ENCODE measurements around the gene CHCHD6. TPM values are rescaled to one million over a fixed set of nuclear protein-coding genes. Genes with fewer than 3 reads are reported as not detected.

The CHCHD6 gene
- total RNA-seq, 4 donors from 2014 or later: 13.4 to 22.0 (median 16.1) TPM

DNA sequence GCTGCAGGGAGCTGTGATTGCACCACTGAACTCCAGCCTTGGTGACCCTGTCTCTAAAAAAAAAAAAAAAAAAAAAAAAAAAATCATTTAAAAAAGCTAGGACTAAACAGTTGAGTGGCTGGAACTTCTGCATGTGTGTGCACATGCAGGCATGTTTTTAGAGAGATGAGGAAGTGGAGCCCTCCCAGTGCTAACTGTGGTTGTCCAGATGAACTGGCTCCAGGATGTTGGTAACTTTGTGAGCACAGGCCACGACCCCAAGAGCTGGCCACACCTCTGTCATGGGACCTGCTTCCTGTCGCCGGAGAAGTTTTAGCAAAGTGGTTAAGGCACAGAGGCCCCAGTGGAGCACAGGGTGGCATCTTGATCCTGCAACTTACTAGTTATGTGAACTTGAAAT, 27.0 kb downstream of the CHCHD6 start:
- TF ChIP-seq, protein P1, sequence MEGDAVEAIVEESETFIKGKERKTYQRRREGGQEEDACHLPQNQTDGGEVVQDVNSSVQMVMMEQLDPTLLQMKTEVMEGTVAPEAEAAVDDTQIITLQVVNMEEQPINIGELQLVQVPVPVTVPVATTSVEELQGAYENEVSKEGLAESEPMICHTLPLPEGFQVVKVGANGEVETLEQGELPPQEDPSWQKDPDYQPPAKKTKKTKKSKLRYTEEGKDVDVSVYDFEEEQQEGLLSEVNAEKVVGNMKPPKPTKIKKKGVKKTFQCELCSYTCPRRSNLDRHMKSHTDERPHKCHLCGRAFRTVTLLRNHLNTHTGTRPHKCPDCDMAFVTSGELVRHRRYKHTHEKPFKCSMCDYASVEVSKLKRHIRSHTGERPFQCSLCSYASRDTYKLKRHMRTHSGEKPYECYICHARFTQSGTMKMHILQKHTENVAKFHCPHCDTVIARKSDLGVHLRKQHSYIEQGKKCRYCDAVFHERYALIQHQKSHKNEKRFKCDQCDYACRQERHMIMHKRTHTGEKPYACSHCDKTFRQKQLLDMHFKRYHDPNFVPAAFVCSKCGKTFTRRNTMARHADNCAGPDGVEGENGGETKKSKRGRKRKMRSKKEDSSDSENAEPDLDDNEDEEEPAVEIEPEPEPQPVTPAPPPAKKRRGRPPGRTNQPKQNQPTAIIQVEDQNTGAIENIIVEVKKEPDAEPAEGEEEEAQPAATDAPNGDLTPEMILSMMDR (IDR thresholded peaks at IDR 0.05): no peak
- TF ChIP-seq POLR2AphosphoS5 (IDR thresholded peaks at IDR 0.05) (no peak), EP300 (IDR thresholded peaks at IDR 0.05) (no peak), POLR2A (IDR thresholded peaks at IDR 0.05) (no peak)

DNA sequence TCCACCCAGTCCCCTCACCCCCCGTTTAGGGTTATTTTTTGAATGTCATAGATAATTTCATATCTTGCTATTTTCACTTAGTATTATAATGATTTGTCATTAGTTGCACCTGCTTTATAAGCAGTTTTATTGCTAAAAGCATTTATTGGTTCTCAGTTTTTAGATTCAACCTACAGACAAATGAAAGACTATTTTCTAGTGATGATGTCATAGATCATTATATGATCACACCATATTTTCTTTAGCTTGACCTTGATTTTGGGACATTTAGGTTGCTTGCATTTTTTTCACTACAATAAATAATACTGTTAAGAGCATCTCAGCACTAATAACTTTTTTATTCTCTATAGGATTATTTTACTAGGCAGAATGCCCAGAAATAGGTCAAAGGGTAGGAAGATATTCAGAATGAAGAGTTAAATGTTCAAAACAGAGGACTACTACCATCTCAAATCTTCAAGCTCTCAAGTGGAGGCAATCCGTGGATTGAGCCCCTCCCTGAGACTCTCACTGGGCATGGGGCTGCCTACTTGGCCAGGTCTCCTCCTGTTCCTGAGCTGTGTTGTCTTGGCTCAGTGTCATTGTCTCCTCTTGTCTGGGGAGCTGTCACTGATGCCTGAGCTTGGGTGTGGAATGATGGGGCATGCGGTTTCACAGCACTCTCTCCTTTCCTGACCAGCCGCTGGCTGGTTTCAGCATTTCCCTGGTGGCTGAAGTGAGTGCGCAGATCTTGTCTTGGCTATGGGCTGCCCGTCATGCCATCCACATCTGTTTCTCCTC, 28.4 kb downstream of the CHCHD6 start:
- peaks cover 22% of the 10 kb centered on the region for H3K36me3 ChIP-seq
- H3K9me3 ChIP-seq: no peaks in the 10 kb centered on the region
- no peak overlapping the region for H3K27ac ChIP-seq
- H3K27me3 ChIP-seq: no peaks in the 10 kb centered on the region
- H3K4me1 ChIP-seq: no peaks in the 10 kb centered on the region
- DNase-seq (ENCODE audit: low spot score in 2 of 2): peak in 1 of 2 donors; percentile 37
- WGBS: 80% methylated on average over 5 of the region's 6 CpGs
- TF ChIP-seq, protein P1 (IDR thresholded peaks at IDR 0.05): no peak
- TF ChIP-seq EP300 (IDR thresholded peaks at IDR 0.05) (no peak), POLR2AphosphoS5 (IDR thresholded peaks at IDR 0.05) (no peak), POLR2A (IDR thresholded peaks at IDR 0.05) (no peak)
- no peak overlapping the region for H3K4me3 ChIP-seq

More for the DNA sequence above, 27.0 kb downstream of the CHCHD6 start:
- Histone ChIP-seq H3K27me3 (no peaks in the 10 kb centered on the region), H3K9me3 (no peaks in the 10 kb centered on the region), H3K27ac (no peak overlapping the region), H3K36me3 (peaks cover 29% of the 10 kb centered on the region), H3K4me1 (no peaks in the 10 kb centered on the region), H3K4me3 (no peak overlapping the region)
- DNase-seq (ENCODE audit: low spot score in 2 of 2): peak in 1 of 2 donors; percentile 74
- 64% methylated on average over 3 of the region's 3 CpGs for WGBS

DNA sequence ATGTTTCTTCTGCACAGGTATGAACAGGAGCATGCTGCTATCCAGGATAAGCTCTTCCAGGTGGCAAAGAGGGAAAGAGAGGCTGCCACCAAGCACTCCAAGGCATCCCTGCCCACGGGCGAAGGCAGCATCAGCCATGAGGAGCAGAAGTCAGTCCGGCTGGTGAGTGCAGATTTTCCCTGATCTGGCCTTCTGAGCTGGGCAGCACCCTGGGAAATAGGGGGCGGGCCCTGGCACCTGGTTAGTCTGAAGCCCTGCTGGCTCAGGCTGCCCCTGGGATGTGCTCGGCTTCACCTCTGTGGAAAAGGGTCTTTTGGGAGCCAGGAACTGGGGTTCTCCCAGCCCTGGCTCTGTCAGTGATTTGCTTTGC, 29.0 kb downstream of the CHCHD6 start:
- no peaks in the 10 kb centered on the region for H3K4me1 ChIP-seq
- DNase-seq (ENCODE audit: low spot score in 2 of 2): peak in 1 of 2 donors; percentile 64
- WGBS: 96% methylated on average over 4 of the region's 5 CpGs
- peaks cover 20% of the 10 kb centered on the region for H3K36me3 ChIP-seq
- no peak overlapping the region for H3K27ac ChIP-seq
- H3K9me3 ChIP-seq: no peaks in the 10 kb centered on the region
- no peak overlapping the region for H3K4me3 ChIP-seq
- TF ChIP-seq POLR2A (IDR thresholded peaks at IDR 0.05) (no peak), EP300 (IDR thresholded peaks at IDR 0.05) (no peak), POLR2AphosphoS5 (IDR thresholded peaks at IDR 0.05) (no peak)
- TF ChIP-seq, protein P1 (IDR thresholded peaks at IDR 0.05): no peak
- no peaks in the 10 kb centered on the region for H3K27me3 ChIP-seq

DNA sequence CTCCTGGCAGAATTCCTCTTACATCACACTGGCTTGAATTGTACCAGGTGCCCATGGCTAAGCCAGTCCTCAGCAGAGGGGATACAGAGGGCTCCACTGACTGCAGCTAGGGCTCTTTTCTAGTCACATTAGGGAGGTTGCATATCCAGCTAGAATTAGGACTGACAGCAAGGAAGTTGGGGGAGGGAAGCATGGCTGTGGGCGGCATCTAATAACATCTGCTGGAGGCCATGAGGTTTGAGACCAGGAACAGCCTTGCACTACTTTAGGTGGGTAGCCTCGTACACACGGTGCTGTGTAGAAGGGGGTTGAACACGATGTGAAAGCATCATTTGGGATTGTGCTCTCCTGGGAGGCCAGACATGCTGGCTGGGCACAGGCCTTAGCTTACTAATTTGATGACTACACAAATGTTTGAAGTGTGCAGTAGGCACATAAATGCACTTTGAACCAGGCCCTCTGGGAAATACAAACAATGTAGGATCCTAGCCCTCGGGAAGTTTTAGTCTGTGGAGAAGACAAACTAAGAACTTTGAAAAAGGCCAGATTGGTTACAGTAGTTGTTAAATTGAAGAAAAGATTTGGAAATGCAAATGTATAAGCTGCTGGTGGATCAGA, 30.2 kb downstream of the CHCHD6 start:
- 83% methylated on average over 5 of the region's 5 CpGs for WGBS
- H3K36me3 ChIP-seq: peaks cover 17% of the 10 kb centered on the region
- H3K4me1 ChIP-seq: no peaks in the 10 kb centered on the region
- H3K27me3 ChIP-seq: no peaks in the 10 kb centered on the region
- H3K27ac ChIP-seq: no peak overlapping the region
- TF ChIP-seq POLR2AphosphoS5 (IDR thresholded peaks at IDR 0.05) (no peak), EP300 (IDR thresholded peaks at IDR 0.05) (no peak), POLR2A (IDR thresholded peaks at IDR 0.05) (no peak)
- TF ChIP-seq, protein P1 (IDR thresholded peaks at IDR 0.05): no peak
- H3K9me3 ChIP-seq: no peaks in the 10 kb centered on the region
- no peak overlapping the region for H3K4me3 ChIP-seq
- peak in 1 of 2 donors; percentile 18 for DNase-seq (ENCODE audit: low spot score in 2 of 2)

DNA sequence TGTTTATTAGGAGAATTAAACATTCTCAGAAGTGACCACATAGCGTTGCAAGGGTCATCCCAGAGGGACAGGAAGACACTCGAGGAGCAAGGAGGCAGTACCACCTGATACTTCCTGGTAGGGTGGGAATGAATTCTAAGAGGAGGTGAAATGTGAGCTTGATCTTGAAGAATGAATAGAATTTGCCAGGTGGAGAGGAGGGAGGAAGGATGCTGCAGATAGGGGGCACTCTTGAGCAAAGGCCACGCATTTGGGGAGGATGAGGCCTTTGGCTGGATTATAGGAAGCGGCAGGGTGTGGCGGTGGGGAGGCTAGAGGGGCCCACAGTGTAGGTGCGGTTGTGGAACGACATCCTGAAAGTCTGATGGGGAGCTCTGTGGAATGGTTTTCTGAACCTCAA, 33.5 kb downstream of the CHCHD6 start:
- TF ChIP-seq POLR2A (IDR thresholded peaks at IDR 0.05) (no peak), EP300 (IDR thresholded peaks at IDR 0.05) (no peak), POLR2AphosphoS5 (IDR thresholded peaks at IDR 0.05) (no peak)
- TF ChIP-seq, protein P1 (IDR thresholded peaks at IDR 0.05): no peak
- DNase-seq (ENCODE audit: low spot score in 2 of 2): peak in 1 of 2 donors; percentile 32
- 91% methylated on average over 7 of the region's 7 CpGs for WGBS
- Histone ChIP-seq H3K4me3 (no peak overlapping the region), H3K27ac (no peak overlapping the region), H3K9me3 (no peaks in the 10 kb centered on the region), H3K27me3 (no peaks in the 10 kb centered on the region), H3K36me3 (peaks cover 10% of the 10 kb centered on the region), H3K4me1 (no peaks in the 10 kb centered on the region)
